ENCODE results near the gene OTOP3. TPM values are rescaled to one million over a fixed set of nuclear protein-coding genes. Genes with fewer than 3 reads are reported as not detected.

OTOP3 gene
- total RNA-seq, 3 donors from 2014 or later (not counting 1 experiment from before 2014, with no cell fraction given), result not detected

DNA sequence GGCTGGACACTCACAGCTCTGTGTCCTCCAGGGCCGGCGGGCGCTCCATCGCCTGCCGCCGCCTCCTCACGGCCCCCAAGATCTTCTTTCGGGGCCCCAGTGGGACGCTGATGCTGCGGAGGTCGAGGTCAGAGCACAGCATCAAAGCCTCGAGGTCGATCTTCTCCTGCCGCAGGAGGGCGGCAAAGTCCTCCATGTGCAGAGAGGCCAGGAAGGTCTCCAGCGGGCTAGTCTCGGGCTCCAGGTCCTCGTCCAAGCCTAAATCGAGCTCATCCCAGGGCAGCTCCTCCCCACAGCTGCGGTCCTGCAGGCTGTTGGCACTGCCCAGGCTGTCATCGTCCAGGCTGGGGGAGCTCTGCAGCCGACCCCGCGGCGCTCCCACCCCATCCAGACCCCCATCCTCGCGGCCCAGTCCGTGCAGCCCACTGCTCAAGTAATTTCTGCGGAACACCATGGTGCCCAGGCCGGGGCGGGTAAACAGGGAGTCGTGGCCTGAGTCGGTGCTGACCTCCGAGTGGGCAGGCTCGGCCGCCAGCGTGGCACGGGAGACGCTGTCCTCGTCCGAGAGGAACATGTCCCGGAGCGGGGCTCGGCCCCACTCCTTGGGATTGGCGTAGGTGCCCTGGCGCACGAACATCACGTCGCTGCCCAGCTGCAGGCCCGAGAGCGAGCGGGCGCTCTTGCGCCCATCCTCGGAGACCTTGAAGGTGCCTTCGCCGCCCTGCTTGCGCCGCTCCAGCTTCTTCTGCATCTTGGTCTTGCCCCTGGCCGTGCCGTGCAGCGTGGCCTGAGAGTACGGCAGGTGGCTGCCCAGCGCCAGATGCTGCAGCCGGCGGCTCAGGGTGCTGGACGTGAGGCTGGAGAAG is 16.0 kb upstream of the OTOP3 start:
- H3K27ac ChIP-seq (ENCODE audit: low read length), result no peak overlapping the region
- Mint-ChIP-seq H3K36me3 (no peaks in the 10 kb centered on the region), H3K27ac (no peak overlapping the region), H3K4me3 (no peak overlapping the region), H3K4me1 (peaks cover 0 to 16% of the 10 kb centered on the region in 2 donors), H3K27me3 (ENCODE audit: low read depth in 2 of 2) (peaks cover 0 to 24% of the 10 kb centered on the region in 2 donors), H3K9me3 (no peaks in the 10 kb centered on the region)
- intact Hi-C loops (cut with micrococcal nuclease), result loop anchor here (5.0 kb wide), 1 partner anchor 38 kb away; no protein-coding TSS in a partner anchor
- peaks cover 30% of the 10 kb centered on the region for H3K4me1 ChIP-seq (ENCODE audit: control insufficient read depth, insufficient read depth, low read length)
- peak in 1 of 2 donors; percentile 31 for DNase-seq
- no peak for TF ChIP-seq CTCF (IDR thresholded peaks at IDR 0.05)
- WGBS (ENCODE audit: insufficient coverage), result 72% methylated on average over 67 of the region's 67 CpGs
- no peaks in the 10 kb centered on the region for H3K9me3 ChIP-seq (ENCODE audit: control insufficient read depth, insufficient read depth, low read length)
- peaks cover 20% of the 10 kb centered on the region for H3K27me3 ChIP-seq (ENCODE audit: control insufficient read depth, insufficient read depth, low read length)
- H3K4me3 ChIP-seq (ENCODE audit: low read length), result no peak overlapping the region
- ATAC-seq, result no peak
- H3K36me3 ChIP-seq (ENCODE audit: control insufficient read depth, insufficient read depth, low read length), result no peaks in the 10 kb centered on the region

GRCh38 chr17:74920306-74920620 is 15.4 kb upstream of the OTOP3 start:
- Histone ChIP-seq H3K4me3 (ENCODE audit: low read length) (no peak overlapping the region), H3K9me3 (ENCODE audit: control insufficient read depth, insufficient read depth, low read length) (no peaks in the 10 kb centered on the region), H3K27me3 (ENCODE audit: control insufficient read depth, insufficient read depth, low read length) (peaks cover 23% of the 10 kb centered on the region), H3K4me1 (ENCODE audit: control insufficient read depth, insufficient read depth, low read length) (peaks cover 32% of the 10 kb centered on the region), H3K36me3 (ENCODE audit: control insufficient read depth, insufficient read depth, low read length) (no peaks in the 10 kb centered on the region), H3K27ac (ENCODE audit: low read length) (no peak overlapping the region)
- WGBS (ENCODE audit: insufficient coverage), result 78% methylated on average over 27 of the region's 27 CpGs
- ATAC-seq, result no peak
- Mint-ChIP-seq H3K36me3 (no peaks in the 10 kb centered on the region), H3K9me3 (no peaks in the 10 kb centered on the region), H3K27me3 (ENCODE audit: low read depth in 2 of 2) (peaks cover 2 to 26% of the 10 kb centered on the region in 2 donors), H3K4me1 (peaks cover 0 to 19% of the 10 kb centered on the region in 2 donors), H3K27ac (no peak overlapping the region), H3K4me3 (no peak overlapping the region)
- no peak for TF ChIP-seq CTCF (IDR thresholded peaks at IDR 0.05)
- intact Hi-C loops (cut with micrococcal nuclease), result loop anchor here (5.0 kb wide), 1 partner anchor 37 kb away; no protein-coding TSS in a partner anchor
- DNase-seq, result no peak

DNA sequence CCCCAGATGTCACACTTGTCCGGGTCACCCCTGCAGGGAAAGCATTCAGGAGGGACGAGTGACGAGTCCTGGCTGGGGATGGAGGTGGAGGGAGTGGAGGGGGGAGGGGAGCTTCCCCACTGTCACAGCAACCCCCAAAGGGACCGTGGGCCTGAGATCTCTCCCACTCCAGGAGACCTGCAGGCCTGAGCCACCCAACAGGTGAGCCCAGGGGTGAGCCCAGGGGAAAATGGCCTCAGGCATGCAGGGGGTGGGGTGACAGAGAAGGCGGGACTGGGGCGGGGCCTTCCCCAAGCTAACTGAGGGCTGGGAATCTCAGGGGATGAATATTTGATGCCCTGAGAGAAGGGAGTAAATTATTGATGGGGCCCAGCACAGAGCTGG is 15.1 kb upstream of the OTOP3 start:
- 64% methylated on average over 3 of the region's 6 CpGs for WGBS (ENCODE audit: insufficient coverage)
- Mint-ChIP-seq H3K36me3 (no peaks in the 10 kb centered on the region), H3K4me1 (peaks cover 0 to 19% of the 10 kb centered on the region in 2 donors), H3K27me3 (ENCODE audit: low read depth in 2 of 2) (peaks cover 6 to 29% of the 10 kb centered on the region in 2 donors), H3K9me3 (no peaks in the 10 kb centered on the region), H3K4me3 (peak overlapping the region; percentile 37), H3K27ac (no peak overlapping the region)
- no peaks in the 10 kb centered on the region for H3K9me3 ChIP-seq (ENCODE audit: control insufficient read depth, insufficient read depth, low read length)
- no peak overlapping the region for H3K4me3 ChIP-seq (ENCODE audit: low read length)
- H3K4me1 ChIP-seq (ENCODE audit: control insufficient read depth, insufficient read depth, low read length), result peaks cover 32% of the 10 kb centered on the region
- H3K36me3 ChIP-seq (ENCODE audit: control insufficient read depth, insufficient read depth, low read length), result no peaks in the 10 kb centered on the region
- ATAC-seq (no peak), DNase-seq (no peak)
- intact Hi-C loops (cut with micrococcal nuclease), result loop anchor here (5.0 kb wide), 1 partner anchor 37 kb away; no protein-coding TSS in a partner anchor
- H3K27me3 ChIP-seq (ENCODE audit: control insufficient read depth, insufficient read depth, low read length), result peaks cover 26% of the 10 kb centered on the region
- no peak overlapping the region for H3K27ac ChIP-seq (ENCODE audit: low read length)
- TF ChIP-seq CTCF (IDR thresholded peaks at IDR 0.05), result no peak
